GM21529 (cell line): ENCODE data around the gene TRIM29.
"Not testable (repeated sequence)": the region's sequence is repeated elsewhere in the genome, so short reads cannot be mapped to it uniquely, and the experiment has no call there.

Experiments
- ATAC-seq: cut with Tn5 transposase; IDR thresholded peaks from one replicate; pipeline ENCODE4 v1.9.1; 2021; ENCODE audit not compliant: unreplicated experiment

TRIM29 gene

DNA sequence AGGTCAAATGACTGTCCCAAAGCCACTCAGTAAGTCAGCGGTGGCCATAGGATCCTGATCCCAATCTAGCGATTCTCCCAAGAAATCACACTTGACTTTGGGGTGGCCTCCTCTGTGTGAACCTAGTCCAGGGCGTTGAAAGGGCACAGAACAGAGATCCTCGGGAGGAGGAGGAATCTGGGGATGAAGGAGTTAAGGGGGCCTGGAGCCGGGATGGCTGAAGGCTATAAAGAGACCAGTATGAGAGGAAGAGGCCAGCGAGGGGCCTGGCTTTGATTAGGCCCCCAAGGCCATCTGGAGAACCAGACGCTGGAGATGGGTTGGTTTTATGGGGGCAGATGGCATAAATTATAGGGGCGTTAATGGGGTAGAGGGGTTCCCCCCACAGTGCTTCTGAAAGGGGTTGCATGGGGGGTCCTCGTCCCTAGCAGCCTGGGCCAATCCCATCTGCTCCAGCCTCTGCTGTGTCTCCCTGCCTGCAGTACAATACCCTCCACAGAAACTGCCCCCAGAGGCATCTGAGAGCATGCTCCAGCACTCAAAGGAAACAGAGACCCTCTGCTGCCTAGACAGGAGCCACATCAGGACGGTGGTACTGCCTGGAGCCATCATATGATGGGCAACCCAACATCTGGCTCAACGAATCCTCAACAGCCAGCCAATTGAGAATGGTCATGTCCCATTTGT is 35.2 kb upstream of the TRIM29 start:
- ATAC-seq = no peak

DNA sequence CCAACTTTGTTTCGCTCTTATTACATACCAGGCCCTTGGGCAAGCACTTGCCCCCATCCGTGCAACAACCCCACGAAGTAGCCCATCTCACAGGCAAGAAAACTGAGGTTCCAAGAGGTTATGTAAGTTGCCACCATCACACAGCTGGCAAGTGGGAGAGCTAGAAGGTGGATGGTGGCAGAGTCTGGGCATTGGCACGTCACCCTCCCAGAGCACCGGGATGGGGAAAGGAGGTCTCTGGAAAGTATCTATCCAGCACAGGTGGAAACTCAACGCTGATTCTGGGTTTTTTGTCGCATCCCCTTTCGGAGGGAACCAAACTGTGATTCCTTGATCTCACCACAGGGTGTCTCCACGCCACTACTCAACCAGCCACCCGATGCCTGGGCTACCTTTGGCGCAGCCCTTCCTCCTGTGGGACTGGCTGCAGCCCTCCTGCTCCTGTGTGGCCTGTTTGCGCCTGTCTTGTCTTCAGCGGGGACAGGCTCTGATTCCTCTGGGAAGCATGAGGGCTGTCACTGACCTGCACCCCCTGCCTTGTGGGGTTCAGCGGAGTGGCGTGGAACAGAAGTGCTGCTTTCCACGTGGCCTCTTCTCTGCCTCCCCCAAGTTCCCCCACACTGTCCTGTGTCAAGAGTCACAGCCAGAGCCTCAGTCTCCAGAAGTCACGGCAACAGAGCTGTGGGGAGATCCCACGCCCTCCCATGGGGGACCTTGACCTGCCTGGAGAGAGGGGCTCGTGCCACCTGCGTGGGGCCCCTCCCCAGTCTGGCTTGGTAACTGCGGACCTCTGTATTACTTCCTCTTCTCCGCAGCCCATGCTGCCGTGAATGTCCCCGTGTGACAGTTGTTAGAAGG is 34.4 kb upstream of the TRIM29 start:
- no peak for ATAC-seq

DNA sequence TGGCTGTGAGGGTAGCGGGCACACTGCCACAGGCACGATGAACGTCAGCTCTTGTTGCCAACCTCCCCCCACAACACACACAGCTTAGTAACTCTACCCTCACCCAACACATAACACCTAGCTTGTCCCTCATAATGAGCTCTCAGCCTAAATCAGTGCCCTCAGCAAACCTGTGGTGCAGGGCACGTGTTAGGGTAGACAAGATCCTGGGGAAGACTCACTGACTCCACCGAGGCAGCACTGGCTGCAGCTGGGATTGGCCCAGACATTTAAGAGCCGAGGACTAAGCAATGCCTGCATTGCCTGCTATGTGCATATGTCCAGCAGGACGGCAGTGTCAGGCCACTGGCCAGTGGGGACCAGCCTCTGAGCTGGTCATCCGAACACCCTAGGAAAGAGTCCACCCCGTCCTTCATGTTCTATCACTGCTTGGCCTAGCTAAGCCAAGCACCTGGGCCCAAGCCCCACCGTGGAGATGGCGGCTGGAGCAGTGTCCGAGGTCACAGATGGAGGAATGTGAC is 32.9 kb upstream of the TRIM29 start:
- no peak for ATAC-seq

GRCh38 chr11:120169981-120170698 is 32.2 kb upstream of the TRIM29 start:
- ATAC-seq = no peak

DNA sequence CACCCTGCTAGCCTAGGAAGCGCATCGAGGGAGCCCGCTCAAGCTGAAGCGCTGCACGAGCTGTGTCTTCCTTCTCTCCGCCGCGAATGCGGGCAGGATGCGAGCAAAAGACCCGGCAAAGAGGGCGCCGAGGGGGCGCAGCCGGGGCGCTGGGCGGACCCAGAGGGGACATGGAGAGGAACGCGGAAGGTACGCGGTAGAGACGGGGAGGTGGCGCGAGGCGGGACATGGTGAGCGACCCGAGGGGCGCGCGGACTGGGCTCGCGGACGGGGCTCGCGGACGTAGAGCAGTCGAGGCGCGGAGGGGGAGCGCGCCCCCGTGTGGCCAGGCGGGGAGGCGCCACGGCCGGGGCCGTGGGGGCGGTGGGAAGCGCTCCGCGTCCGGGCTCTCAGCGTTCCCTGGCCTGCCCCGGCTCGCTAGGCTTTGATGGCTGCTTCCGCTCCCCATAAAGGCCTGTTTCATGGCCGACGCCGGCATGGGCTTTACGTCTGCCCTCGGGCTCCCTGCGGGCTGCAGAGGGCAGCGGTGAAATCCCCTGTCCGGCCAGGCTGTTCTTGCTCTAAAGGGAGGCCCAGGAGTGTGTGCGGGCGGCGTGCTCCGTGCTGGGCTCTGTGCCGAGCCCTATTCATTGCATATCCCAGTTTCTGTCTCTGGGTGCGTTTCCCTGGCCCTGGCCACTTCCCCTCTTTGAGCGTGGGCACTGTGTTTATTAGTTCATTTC is 31.2 kb upstream of the TRIM29 start:
- no peak for ATAC-seq

DNA sequence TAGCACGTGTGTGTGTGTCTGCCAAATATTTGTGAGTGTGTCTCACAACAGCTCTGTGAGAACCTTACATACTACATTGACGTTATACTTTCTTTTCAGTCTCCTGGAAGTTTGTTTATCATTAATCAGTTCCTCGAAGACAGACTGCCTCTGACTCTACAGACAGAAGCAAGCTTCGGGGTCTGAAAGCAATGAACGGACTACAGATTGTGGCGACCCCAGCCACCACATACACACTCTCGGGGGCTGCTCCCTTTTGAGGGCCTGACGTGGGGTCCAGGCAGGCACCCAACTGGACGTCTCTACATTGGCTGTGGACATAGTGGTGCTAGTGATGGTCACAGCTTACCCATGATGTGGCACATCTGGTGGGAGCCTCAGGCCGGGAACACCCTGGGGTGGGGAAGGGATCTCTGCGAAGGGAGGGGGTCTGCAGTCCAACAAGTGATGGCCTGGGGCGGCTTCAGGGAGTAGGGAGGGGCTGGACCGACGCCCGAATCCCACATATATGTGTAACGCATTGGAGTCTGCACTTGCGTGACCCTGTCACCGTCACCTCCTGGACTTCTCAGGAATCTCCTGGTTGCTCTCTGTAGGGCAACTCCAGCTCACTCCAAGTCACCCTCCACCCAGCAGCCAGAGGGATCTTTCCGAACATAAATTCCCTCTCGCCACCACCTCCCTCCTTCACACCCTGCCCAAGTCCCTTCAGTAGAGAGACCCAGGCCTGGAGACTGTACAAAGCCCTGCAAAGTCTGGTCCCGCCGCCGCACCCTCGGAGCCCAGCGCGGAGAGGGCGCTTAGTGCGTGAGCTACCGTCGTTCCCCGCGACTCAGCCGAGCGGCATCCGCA is 30.4 kb upstream of the TRIM29 start:
- no peak for ATAC-seq

DNA sequence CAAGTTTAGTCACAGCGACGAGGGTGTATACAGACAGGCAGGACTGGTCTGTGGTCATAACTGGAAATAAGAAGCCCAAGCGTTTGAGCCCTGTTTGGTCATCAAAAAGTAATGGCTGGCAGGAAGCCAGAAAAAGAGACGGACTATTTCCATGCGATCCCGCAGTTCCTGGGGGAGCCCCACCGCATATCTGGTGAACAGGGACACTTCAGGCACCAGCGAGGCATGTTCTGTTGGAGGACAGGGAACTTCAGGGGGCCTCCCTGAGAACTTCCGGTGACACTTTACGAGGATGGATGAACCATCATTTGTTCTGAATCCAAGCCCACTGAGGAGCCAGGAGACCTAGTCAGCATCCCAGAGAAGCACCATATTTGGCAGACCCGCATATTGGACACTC is 29.7 kb upstream of the TRIM29 start:
- ATAC-seq = no peak

DNA sequence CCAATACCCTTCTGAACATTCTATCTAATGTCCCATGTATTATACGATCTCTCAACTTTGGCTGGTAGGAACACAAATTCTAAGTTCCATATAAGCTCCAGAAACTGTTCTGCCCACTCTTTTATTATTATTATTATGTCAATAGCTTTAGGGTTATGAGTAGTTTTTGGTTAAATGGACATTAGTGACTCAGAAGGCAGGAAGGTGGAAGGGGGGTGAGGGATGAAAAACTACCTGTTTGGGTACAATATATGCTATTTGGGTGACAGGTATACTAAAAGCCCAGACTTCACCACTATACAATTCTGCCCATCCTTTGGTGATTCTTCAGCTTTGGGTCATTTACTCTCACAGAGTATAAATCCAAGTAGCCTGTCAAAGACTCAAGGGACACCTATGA is 22.5 kb upstream of the TRIM29 start:
- ATAC-seq = no peak

DNA sequence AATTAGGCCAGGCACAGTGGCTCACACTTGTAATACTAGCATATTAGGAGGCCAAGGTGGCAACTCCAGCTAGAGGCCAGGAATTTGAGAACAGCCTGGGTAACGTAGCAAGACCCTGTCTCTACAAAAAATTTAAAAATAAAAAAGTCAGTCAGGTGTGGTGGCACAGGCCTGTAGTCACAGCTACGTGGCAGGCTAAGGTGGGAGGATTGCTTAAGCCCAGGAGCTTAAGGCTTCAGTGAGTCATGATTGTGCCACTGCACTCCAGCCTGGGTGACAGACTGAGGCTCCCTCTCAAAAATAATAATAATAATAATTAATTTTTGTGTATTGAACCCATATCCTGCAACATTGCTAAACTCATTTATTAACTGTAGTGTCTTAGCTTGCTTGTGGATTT is 15.3 kb upstream of the TRIM29 start:
- no peak for ATAC-seq

GRCh38 chr11:120151536-120151935 is 13.6 kb upstream of the TRIM29 start:
- ATAC-seq = no peak

DNA sequence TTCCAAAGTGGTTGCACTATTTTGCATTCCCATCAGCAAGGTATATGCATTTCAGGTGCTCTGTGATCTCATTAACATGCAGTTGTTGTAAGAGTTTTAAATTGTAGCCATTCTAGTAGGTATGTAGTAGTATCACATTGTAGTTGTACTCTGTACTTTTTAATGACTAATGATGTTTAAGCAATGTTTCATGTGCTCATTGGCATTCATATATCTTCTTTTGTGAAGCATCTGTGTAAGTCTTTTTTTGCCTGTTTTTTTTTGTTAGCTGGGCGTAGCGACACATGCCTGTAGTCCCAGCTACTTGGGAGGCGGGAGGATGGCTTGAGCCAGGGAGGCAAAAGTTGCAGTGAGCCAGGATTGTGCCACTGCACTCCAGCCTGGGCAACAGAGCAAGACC is 11.3 kb upstream of the TRIM29 start:
- no peak for ATAC-seq

GRCh38 chr11:120147950-120148270 is 10.0 kb upstream of the TRIM29 start:
- ATAC-seq = no peak

GRCh38 chr11:120147094-120147949 is 9.4 kb upstream of the TRIM29 start:
- ATAC-seq = no peak

GRCh38 chr11:120146413-120147093 is 8.6 kb upstream of the TRIM29 start:
- no peak for ATAC-seq

- ATAC-seq = no peak
Measured at GRCh38 chr11:120144501-120144900, 6.6 kb upstream of the TRIM29 start.

DNA sequence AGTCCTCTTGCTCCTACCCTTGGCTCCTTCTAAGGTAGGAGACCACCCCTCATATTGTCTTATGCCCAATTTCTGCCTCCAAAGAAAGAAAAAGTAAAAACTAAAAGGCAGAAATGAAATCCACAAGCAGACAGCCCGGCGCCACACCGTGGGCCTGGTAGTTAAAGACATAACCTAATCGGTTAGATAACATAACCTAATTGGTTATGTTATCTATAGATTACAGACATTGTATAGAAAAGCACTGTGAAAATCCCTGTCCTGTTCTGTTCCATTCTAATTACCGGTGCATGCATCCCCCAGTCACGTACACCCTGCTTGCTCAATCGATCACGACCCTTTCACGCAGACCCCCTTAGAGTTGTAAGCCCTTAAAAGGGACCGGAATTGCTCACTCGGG is 5.6 kb upstream of the TRIM29 start:
- ATAC-seq = not testable (repeated sequence)

DNA sequence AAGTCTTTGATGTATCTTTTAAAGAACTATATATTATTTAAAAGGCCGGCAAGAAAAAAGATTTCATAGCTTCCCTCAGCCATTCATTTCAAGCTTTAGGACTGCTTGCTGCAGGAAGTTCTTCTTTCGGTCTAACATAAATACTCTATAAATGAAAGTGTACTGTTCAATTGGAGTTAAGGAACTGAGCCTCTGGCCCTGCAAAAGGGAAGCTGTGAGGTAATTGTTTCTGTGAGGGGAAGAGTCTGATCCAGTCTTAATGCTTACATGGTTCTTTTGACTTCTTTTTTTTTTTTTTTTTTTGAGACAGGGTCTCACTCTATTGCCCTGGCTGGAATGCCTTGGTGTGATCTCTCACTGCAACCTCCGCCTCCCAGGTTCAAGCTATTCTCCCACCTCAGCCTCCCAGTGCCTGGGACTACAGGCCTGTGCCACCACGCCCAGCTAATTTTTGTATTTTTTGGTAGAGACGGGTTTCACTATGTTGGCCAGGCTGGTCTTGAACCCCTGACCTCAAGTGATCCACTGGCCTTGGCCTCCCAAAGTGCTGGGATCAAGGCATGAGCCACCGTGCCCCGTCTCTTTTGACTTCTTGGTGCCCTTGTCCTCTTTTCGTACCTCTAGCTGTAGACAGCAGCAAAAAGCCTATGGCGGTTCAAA is 4.7 kb upstream of the TRIM29 start:
- ATAC-seq = no peak

DNA sequence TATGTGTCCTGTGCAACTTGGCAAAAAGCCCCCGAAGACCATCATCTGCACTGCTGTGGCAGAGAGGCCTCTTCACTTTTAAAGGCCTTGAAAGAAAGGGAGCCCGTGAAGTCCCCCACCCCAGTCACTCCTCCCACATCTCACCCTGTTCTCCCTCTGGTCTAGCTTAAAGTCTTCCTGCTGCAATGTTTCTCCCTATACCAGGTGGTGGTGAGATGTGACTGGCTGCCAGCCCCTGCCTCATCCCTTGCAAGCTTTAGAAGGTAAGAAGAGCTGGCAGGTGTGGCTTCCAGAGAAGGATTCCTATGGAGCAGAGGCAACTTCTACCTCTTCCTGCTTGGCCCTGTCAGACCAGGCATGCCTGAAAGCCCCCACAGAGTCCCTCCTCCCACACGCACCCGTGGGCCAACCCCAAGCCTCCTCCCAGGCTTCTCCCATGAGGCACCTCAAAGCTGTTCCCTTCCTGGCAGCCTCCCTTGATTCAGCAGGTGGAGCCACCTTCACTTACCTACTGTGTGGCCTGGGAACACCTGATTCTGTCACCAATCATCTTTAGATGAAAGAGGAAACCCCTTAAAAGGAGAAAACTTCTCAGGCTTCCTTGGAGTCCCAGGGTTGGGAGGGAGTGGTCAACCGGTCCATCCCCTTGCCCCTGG is 4.0 kb upstream of the TRIM29 start:
- ATAC-seq = no peak
